HepG2 (cell line): ENCODE measurements around the gene SYNE2.

ENCODE experiments used
- CTCF ChIP-seq: sonication (generic); formaldehyde crosslinking; IDR thresholded peaks from 2 replicates; pipeline ENCODE4 v1.5.0; 2020; ENCODE audit warnings: mild to moderate bottlenecking, missing genetic modification reagents, moderate library complexity
- HMG20A ChIP-seq: IDR thresholded peaks from 2 replicates; pipeline ENCODE4 v1.6.1; 2016; ENCODE audit warnings: borderline replicate concordance
- HNRNPLL ChIP-seq: fragments of 200-400 bp; formaldehyde crosslinking; IDR thresholded peaks from 2 replicates; pipeline ENCODE4 v1.6.1; 2017; ENCODE audit warnings: mild to moderate bottlenecking, low read depth, low read length; ENCODE audit not compliant: poor library complexity, severe bottlenecking
- ZNF335 ChIP-seq: sonication (generic); formaldehyde crosslinking; IDR thresholded peaks from 2 replicates; pipeline ENCODE4 v1.4.0; 2020; ENCODE audit warnings: missing genetic modification reagents
- ZSCAN30 ChIP-seq: sonication (generic); formaldehyde crosslinking; IDR thresholded peaks from 2 replicates; pipeline ENCODE4 v1.5.0; 2020; ENCODE audit warnings: mild to moderate bottlenecking, missing genetic modification reagents

DNA sequence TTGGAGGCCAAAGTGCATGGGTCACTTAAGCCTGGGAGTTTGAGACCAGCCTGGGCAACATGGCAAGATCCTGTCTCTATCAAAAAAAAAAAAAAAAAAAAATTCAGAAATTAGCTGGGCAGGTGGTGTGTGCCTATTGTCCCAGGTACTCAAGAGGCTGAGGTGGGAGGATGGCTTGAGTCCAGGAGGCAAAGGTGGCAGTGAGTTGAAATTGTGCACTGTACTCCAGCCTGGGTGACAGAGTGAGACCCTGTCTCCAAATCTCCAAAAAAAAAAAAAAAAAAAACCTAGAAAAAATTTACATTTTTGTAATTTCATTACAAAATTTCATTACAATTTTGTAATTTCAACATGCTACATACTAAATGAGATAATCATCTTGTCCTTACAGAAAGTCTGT lies 42.7 kb downstream of the SYNE2 start:
- TF ChIP-seq HNRNPLL (no peak), ZNF335 (CRISPR knock-in tag) (no peak), CTCF (CRISPR knock-in tag) (no peak), ZSCAN30 (no peak), HMG20A (no peak)
